GM19043 (cell line): ENCODE results near the gene CTDSPL2.
"Not testable (repeated sequence)": the region's sequence is repeated elsewhere in the genome, so short reads cannot be mapped to it uniquely, and the experiment has no call there.

Experiments used
- ATAC-seq: cut with Tn5 transposase; IDR thresholded peaks from one replicate; pipeline ENCODE4 v1.9.1; 2021; ENCODE audit warnings: low read depth; ENCODE audit not compliant: unreplicated experiment

The CTDSPL2 gene

GRCh38 chr15:44536962-44537734 lies 109.7 kb downstream of the CTDSPL2 start, which contains the start of gene EIF3J:
TSS of gene EIF3J (plus strand) at chr15:44537147. CDS start at chr15:44537195, 48 bp downstream.
- peak; percentile 89 for ATAC-seq

GRCh38 chr15:44537735-44538240 lies 110.4 kb downstream of the CTDSPL2 start:
- no peak for ATAC-seq

- ATAC-seq, result no peak
These were observed 114.0 kb downstream of the CTDSPL2 start for GRCh38 chr15:44541282-44541958.

- no peak for ATAC-seq
These were observed 115.2 kb downstream of the CTDSPL2 start for GRCh38 chr15:44542596-44542995.

- ATAC-seq, result not testable (repeated sequence)
These were observed 117.3 kb downstream of the CTDSPL2 start for GRCh38 chr15:44544745-44545144.

GRCh38 chr15:44545913-44546802 lies 118.7 kb downstream of the CTDSPL2 start:
- ATAC-seq, result no peak

GRCh38 chr15:44549152-44549551 lies 121.7 kb downstream of the CTDSPL2 start:
- ATAC-seq, result not testable (repeated sequence)

- ATAC-seq, result no peak
These were observed 122.8 kb downstream of the CTDSPL2 start for GRCh38 chr15:44550256-44550655.

GRCh38 chr15:44550734-44551133 lies 123.3 kb downstream of the CTDSPL2 start:
- no peak for ATAC-seq

- ATAC-seq, result no peak
These were observed 127.7 kb downstream of the CTDSPL2 start for GRCh38 chr15:44554934-44555723.

GRCh38 chr15:44560926-44561325 lies 133.5 kb downstream of the CTDSPL2 start:
- ATAC-seq, result not testable (repeated sequence)

GRCh38 chr15:44565387-44566154 lies 138.1 kb downstream of the CTDSPL2 start:
- ATAC-seq, result no peak

GRCh38 chr15:44566155-44566540 lies 138.7 kb downstream of the CTDSPL2 start:
- ATAC-seq, result no peak

- no peak for ATAC-seq
These were observed 140.9 kb downstream of the CTDSPL2 start for GRCh38 chr15:44568338-44568737.

GRCh38 chr15:44569316-44569715 lies 141.9 kb downstream of the CTDSPL2 start:
- no peak for ATAC-seq

- ATAC-seq, result no peak
These were observed 142.9 kb downstream of the CTDSPL2 start for GRCh38 chr15:44570361-44570760.

GRCh38 chr15:44573386-44573785 lies 146.0 kb downstream of the CTDSPL2 start:
- ATAC-seq, result no peak

GRCh38 chr15:44574734-44575133 lies 147.3 kb downstream of the CTDSPL2 start:
- no peak for ATAC-seq
